C4-2B (cell line): ENCODE measurements around the gene VOPP1.

Experiments used
- ZFX ChIP-seq: fragments of 450-650 bp; IDR thresholded peaks from 2 replicates; pipeline ENCODE4 v1.6.1; 2017
- TF ChIP-seq, protein P1 (sequence below): fragments of 450-650 bp; conservative IDR thresholded peaks from 2 replicates; pipeline ENCODE4 v1.5.1; 2017; ENCODE audit warnings: mild to moderate bottlenecking

GRCh38 chr7:55429835-55430499 is 142.3 kb downstream of the VOPP1 start:
- TF ChIP-seq, protein P1, sequence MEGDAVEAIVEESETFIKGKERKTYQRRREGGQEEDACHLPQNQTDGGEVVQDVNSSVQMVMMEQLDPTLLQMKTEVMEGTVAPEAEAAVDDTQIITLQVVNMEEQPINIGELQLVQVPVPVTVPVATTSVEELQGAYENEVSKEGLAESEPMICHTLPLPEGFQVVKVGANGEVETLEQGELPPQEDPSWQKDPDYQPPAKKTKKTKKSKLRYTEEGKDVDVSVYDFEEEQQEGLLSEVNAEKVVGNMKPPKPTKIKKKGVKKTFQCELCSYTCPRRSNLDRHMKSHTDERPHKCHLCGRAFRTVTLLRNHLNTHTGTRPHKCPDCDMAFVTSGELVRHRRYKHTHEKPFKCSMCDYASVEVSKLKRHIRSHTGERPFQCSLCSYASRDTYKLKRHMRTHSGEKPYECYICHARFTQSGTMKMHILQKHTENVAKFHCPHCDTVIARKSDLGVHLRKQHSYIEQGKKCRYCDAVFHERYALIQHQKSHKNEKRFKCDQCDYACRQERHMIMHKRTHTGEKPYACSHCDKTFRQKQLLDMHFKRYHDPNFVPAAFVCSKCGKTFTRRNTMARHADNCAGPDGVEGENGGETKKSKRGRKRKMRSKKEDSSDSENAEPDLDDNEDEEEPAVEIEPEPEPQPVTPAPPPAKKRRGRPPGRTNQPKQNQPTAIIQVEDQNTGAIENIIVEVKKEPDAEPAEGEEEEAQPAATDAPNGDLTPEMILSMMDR: no peak
- TF ChIP-seq ZFX: no peak
